ENCODE data around the gene PSKH1. TPM values are rescaled to one million over a fixed set of nuclear protein-coding genes. Genes with fewer than 3 reads are reported as not detected.

The PSKH1 gene
- total and polyA plus RNA-seq, 4 donors: 8.3 to 23.8 (median 13.8) TPM

DNA sequence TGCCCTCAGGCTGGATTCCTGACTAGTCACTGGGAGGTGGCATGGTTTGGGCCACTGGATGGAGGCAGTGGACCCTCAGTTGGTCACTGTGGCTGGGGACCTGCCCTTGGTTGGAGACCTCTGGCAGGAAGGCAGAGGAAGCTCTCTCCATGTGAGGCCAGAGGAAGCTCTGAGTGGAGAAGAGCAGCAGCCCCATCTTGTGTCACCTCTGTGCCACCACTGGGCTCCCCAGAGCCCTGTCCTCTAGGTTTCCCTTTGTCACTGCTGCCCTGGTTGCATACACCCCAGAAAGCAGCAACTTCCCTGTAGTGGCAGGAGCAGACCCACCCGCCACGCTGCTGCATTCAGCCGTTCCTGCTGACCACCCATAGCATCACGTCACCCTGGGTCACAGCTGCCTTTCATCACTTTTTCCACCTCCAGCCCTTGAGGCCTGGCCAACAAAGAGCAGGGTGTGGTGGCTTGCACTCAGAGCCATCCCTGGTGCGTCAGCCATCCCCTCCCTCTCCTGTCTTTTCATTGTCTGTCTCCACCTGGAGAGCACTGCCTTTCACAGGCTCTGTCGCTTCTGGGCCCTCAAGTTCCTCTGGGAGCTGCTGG lies 26.7 kb downstream of the PSKH1 start:
- WGBS: 93% methylated on average over 6 of the region's 6 CpGs
- no peak overlapping the region for H3K4me3 ChIP-seq (ENCODE audit: low read depth in 1 of 3, low read length in 3 of 3)
- no peaks in the 10 kb centered on the region for H3K27me3 ChIP-seq (ENCODE audit: control insufficient read depth in 4 of 4, insufficient read depth in 4 of 4, low read length in 3 of 4)
- TF ChIP-seq GABPA (IDR thresholded peaks at IDR 0.05 in 1 of 2, conservative IDR thresholded peaks at IDR 0.05 in 1 of 2) (no peak), RXRA (IDR thresholded peaks at IDR 0.05) (no peak), FOXA1 (IDR thresholded peaks at IDR 0.05) (no peak)
- DNase-seq (ENCODE audit: low spot score): no peak
- H3K4me1 ChIP-seq (ENCODE audit: control insufficient read depth in 4 of 4, insufficient read depth in 4 of 4, low read length in 3 of 4): peaks cover 11 to 30% (median 25%) of the 10 kb centered on the region in 4 donors
- H3K36me3 ChIP-seq (ENCODE audit: control insufficient read depth in 4 of 4, insufficient read depth in 3 of 4, low read depth in 1 of 4, low read length in 3 of 4): peaks cover 0 to 16% (median 4%) of the 10 kb centered on the region in 4 donors
- H3K9me3 ChIP-seq (ENCODE audit: control insufficient read depth in 4 of 4, low read length in 3 of 4): no peaks in the 10 kb centered on the region
- H3K27ac ChIP-seq (ENCODE audit: low read depth in 1 of 2, low read length in 2 of 2): no peak overlapping the region
- H3K9ac ChIP-seq (ENCODE audit: low read depth in 1 of 2, low read length in 2 of 2): no peak overlapping the region

DNA sequence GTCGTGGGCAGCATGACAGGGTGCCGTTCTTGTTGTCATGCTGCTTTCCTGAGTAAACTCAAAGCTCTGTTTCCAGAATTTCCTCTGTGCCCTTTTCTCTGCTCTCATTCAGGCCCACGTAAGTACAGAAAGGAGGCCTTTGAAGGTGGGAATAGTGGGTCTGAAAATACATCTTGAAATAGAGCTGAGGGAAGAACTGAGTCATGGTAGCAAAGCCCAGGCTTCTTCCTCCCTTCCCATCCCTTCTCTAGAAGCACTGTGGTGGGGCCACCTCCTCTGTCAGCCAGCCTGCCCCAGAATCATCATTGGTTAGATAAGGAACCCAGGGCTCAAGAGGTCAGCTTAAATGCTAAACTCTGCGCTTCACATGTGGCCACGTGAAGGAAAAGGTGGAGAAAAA lies 29.2 kb downstream of the PSKH1 start:
- WGBS: 85% methylated on average over 5 of the region's 5 CpGs
- peaks cover 0 to 17% (median 4%) of the 10 kb centered on the region in 4 donors for H3K36me3 ChIP-seq (ENCODE audit: control insufficient read depth in 4 of 4, insufficient read depth in 3 of 4, low read depth in 1 of 4, low read length in 3 of 4)
- H3K27ac ChIP-seq (ENCODE audit: low read depth in 1 of 2, low read length in 2 of 2): no peak overlapping the region
- TF ChIP-seq GABPA (IDR thresholded peaks at IDR 0.05 in 1 of 2, conservative IDR thresholded peaks at IDR 0.05 in 1 of 2): no peak
- TF ChIP-seq RAD21 (IDR thresholded peaks at IDR 0.05): no peak
- TF ChIP-seq YY1 (IDR thresholded peaks at IDR 0.05): no peak
- TF ChIP-seq, protein P1, sequence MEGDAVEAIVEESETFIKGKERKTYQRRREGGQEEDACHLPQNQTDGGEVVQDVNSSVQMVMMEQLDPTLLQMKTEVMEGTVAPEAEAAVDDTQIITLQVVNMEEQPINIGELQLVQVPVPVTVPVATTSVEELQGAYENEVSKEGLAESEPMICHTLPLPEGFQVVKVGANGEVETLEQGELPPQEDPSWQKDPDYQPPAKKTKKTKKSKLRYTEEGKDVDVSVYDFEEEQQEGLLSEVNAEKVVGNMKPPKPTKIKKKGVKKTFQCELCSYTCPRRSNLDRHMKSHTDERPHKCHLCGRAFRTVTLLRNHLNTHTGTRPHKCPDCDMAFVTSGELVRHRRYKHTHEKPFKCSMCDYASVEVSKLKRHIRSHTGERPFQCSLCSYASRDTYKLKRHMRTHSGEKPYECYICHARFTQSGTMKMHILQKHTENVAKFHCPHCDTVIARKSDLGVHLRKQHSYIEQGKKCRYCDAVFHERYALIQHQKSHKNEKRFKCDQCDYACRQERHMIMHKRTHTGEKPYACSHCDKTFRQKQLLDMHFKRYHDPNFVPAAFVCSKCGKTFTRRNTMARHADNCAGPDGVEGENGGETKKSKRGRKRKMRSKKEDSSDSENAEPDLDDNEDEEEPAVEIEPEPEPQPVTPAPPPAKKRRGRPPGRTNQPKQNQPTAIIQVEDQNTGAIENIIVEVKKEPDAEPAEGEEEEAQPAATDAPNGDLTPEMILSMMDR (IDR thresholded peaks at IDR 0.05; ENCODE audit: low read depth, low read length, missing input control): no peak
- TF ChIP-seq, protein P2, sequence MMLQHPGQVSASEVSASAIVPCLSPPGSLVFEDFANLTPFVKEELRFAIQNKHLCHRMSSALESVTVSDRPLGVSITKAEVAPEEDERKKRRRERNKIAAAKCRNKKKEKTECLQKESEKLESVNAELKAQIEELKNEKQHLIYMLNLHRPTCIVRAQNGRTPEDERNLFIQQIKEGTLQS (IDR thresholded peaks at IDR 0.05): no peak
- no peak for TF ChIP-seq TAF1 (conservative IDR thresholded peaks at IDR 0.05)
- no peak for TF ChIP-seq SP1 (IDR thresholded peaks at IDR 0.05)
- TF ChIP-seq, protein P3, sequence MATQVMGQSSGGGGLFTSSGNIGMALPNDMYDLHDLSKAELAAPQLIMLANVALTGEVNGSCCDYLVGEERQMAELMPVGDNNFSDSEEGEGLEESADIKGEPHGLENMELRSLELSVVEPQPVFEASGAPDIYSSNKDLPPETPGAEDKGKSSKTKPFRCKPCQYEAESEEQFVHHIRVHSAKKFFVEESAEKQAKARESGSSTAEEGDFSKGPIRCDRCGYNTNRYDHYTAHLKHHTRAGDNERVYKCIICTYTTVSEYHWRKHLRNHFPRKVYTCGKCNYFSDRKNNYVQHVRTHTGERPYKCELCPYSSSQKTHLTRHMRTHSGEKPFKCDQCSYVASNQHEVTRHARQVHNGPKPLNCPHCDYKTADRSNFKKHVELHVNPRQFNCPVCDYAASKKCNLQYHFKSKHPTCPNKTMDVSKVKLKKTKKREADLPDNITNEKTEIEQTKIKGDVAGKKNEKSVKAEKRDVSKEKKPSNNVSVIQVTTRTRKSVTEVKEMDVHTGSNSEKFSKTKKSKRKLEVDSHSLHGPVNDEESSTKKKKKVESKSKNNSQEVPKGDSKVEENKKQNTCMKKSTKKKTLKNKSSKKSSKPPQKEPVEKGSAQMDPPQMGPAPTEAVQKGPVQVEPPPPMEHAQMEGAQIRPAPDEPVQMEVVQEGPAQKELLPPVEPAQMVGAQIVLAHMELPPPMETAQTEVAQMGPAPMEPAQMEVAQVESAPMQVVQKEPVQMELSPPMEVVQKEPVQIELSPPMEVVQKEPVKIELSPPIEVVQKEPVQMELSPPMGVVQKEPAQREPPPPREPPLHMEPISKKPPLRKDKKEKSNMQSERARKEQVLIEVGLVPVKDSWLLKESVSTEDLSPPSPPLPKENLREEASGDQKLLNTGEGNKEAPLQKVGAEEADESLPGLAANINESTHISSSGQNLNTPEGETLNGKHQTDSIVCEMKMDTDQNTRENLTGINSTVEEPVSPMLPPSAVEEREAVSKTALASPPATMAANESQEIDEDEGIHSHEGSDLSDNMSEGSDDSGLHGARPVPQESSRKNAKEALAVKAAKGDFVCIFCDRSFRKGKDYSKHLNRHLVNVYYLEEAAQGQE (IDR thresholded peaks at IDR 0.05): no peak
- no peak for TF ChIP-seq RXRA (IDR thresholded peaks at IDR 0.05)
- H3K4me3 ChIP-seq (ENCODE audit: low read depth in 1 of 3, low read length in 3 of 3): no peak overlapping the region
- DNase-seq (ENCODE audit: low spot score): no peak
- H3K9ac ChIP-seq (ENCODE audit: low read depth in 1 of 2, low read length in 2 of 2): no peak overlapping the region
- no peaks in the 10 kb centered on the region for H3K9me3 ChIP-seq (ENCODE audit: control insufficient read depth in 4 of 4, low read length in 3 of 4)
- peaks cover 0 to 5% (median under 1%) of the 10 kb centered on the region in 4 donors for H3K4me1 ChIP-seq (ENCODE audit: control insufficient read depth in 4 of 4, insufficient read depth in 4 of 4, low read length in 3 of 4)
- H3K27me3 ChIP-seq (ENCODE audit: control insufficient read depth in 4 of 4, insufficient read depth in 4 of 4, low read length in 3 of 4): no peaks in the 10 kb centered on the region

DNA sequence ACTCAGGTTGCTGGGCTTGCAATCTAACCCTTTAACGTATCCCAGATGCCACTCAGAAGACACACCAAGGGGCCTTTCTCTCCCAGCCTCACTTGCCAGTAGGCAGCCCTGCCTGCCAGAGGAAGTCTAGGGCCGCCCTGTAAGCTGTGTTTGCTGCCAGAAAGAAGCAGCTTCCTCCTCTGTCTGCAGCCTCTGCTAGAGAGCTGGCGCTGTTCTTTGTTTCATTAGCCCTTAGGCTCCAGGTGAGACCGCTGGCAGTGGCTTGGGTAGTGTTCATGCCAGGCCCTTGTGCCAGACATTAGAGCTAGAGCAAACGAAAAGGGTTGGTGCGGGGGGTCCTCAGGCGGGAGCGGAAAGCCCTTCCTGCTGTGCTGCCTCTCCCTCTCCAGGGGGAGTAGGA lies 29.7 kb downstream of the PSKH1 start:
- peaks cover 0 to 22% (median 6%) of the 10 kb centered on the region in 4 donors for H3K36me3 ChIP-seq (ENCODE audit: control insufficient read depth in 4 of 4, insufficient read depth in 3 of 4, low read depth in 1 of 4, low read length in 3 of 4)
- peak; percentile 26 for DNase-seq (ENCODE audit: low spot score)
- H3K4me3 ChIP-seq (ENCODE audit: low read depth in 1 of 3, low read length in 3 of 3): no peak overlapping the region
- H3K27ac ChIP-seq (ENCODE audit: low read depth in 1 of 2, low read length in 2 of 2): no peak overlapping the region
- WGBS: 91% methylated on average over 8 of the region's 8 CpGs
- H3K4me1 ChIP-seq (ENCODE audit: control insufficient read depth in 4 of 4, insufficient read depth in 4 of 4, low read length in 3 of 4): no peaks in the 10 kb centered on the region
- H3K9me3 ChIP-seq (ENCODE audit: control insufficient read depth in 4 of 4, low read length in 3 of 4): no peaks in the 10 kb centered on the region
- no peaks in the 10 kb centered on the region for H3K27me3 ChIP-seq (ENCODE audit: control insufficient read depth in 4 of 4, insufficient read depth in 4 of 4, low read length in 3 of 4)
- no peak overlapping the region for H3K9ac ChIP-seq (ENCODE audit: low read depth in 1 of 2, low read length in 2 of 2)
- TF ChIP-seq TAF1 (conservative IDR thresholded peaks at IDR 0.05) (no peak), NR2F2 (IDR thresholded peaks at IDR 0.05) (no peak), FOXA2 (IDR thresholded peaks at IDR 0.05) (no peak), EGR1 (IDR thresholded peaks at IDR 0.05; ENCODE audit: low read depth in 2 of 2) (no peak), SP1 (IDR thresholded peaks at IDR 0.05) (no peak), YY1 (IDR thresholded peaks at IDR 0.05) (no peak), RAD21 (IDR thresholded peaks at IDR 0.05) (no peak), HNF4G (IDR thresholded peaks at IDR 0.05) (no peak), JUND (IDR thresholded peaks at IDR 0.05) (no peak), HNF4A (conservative IDR thresholded peaks at IDR 0.05) (no peak)
- TF ChIP-seq, protein P1 (IDR thresholded peaks at IDR 0.05; ENCODE audit: low read depth, low read length, missing input control): no peak

Measured in liver (tissue), 9 donors.